K562 (cell line): ENCODE data around the gene DUSP19. TPM values are rescaled to one million over a fixed set of nuclear protein-coding genes. Genes with fewer than 3 reads are reported as not detected.
"Not testable (repeated sequence)": the region's sequence is repeated elsewhere in the genome, so short reads cannot be mapped to it uniquely, and the experiment has no call there.

Source experiments
- ATAC-seq: fragments of 200-7000 bp; cut with Tn5 transposase; 3 replicates; pipeline ENCODE4 v1.9.1; 2020; ENCODE audit warnings: moderate library complexity
- BruUV-seq: library from RNA; stranded (reverse); fragments of 400-500 nt; replicated peaks from 2 replicates; lab custom pipeline; 2021; lab: Mats Ljungman, UMichigan
- CTCF ChIA-PET: fragments of 300-600 bp; formaldehyde crosslinking; extraction: SDS; loops from one replicate; lab custom pipeline; 2021; ENCODE audit warnings: low intra/inter-chr PET ratio; lab: Yijun Ruan, JAX
- POLR2A ChIA-PET: fragments of 300-600, 350-650 bp; sonication (Branson Sonifier 250); formaldehyde crosslinking; extraction: SDS; loops from one replicate; lab custom pipeline; 2021; ENCODE audit warnings: antibody characterized with exemption, inconsistent platforms; lab: Yijun Ruan, JAX
- DNase-seq, 4 experiments: peaks; one replicate each; pipeline versions ENCODE4 v3.0.0 to v3.0.0-alpha.2; 2011 to 2018; ENCODE audit warnings: low spot score in 3 of 4, mixed read lengths in 3 of 4; ENCODE audit errors: extremely low read depth in 1 of 4
- FAIRE-seq: peaks from 2 replicates; lab custom pipeline; 2011; peaks lifted over from hg19 to GRCh38; lab: Jason Lieb, UNC
- H2AFZ ChIP-seq: 2 replicates; pipeline ENCODE4 v1.6.0; 2011; ENCODE audit warnings: low read depth, low read length, control low read depth, inconsistent platforms
- H3K27ac ChIP-seq: fragments of 200-600 bp; 3 replicates; pipeline ENCODE4 v1.8.0; 2011; ENCODE audit warnings: low read depth, mild to moderate bottlenecking, control low read depth, inconsistent platforms, low read length, moderate library complexity, mixed read lengths; ENCODE audit errors: extremely low read depth
- H3K27me3 ChIP-seq, 2 experiments: fragments of 300-600 bp in 1 of 2; 2 replicates in 1 of 2; 3 replicates in 1 of 2; pipeline versions ENCODE4 v1.6.0 to v1.8.0; 2011; ENCODE audit warnings: inconsistent platforms in 2 of 2, low read length in 2 of 2, mild to moderate bottlenecking in 1 of 2, mixed read lengths in 1 of 2, moderate library complexity in 1 of 2; ENCODE audit not compliant: control insufficient read depth in 2 of 2, insufficient read depth in 2 of 2
- H3K36me3 ChIP-seq: fragments of 300-600 bp; 3 replicates; pipeline ENCODE4 v1.8.0; 2011; ENCODE audit warnings: mild to moderate bottlenecking, low read length, inconsistent platforms; ENCODE audit not compliant: control insufficient read depth, insufficient read depth
- H3K4me1 ChIP-seq, 2 experiments: fragments of 200-600 bp in 1 of 2; replicated peaks in 1 of 2; 2 replicates in 1 of 2; 3 replicates in 1 of 2; pipeline versions ENCODE4 v1.5.1 to v1.8.0; 2011; ENCODE audit warnings: inconsistent platforms in 2 of 2, low read length in 2 of 2, mild to moderate bottlenecking in 1 of 2, mixed read lengths in 1 of 2, moderate library complexity in 1 of 2; ENCODE audit not compliant: control insufficient read depth in 2 of 2, insufficient read depth in 2 of 2
- H3K4me2 ChIP-seq: 2 replicates; pipeline ENCODE4 v1.6.1; 2011; ENCODE audit warnings: low read length, control low read depth, inconsistent platforms, mixed read lengths; ENCODE audit not compliant: insufficient read depth
- H3K4me3 ChIP-seq: fragments of 200-600 bp; sonication (generic), shearing (Covaris generic); 2 replicates; pipeline ENCODE4 v1.5.1; 2016; ENCODE audit warnings: control low read depth, inconsistent platforms
- H3K79me2 ChIP-seq: fragments of 200-600 bp; 3 replicates; pipeline ENCODE4 v1.8.0; 2011; ENCODE audit warnings: low read length, inconsistent platforms; ENCODE audit not compliant: control insufficient read depth, insufficient read depth
- H3K9ac ChIP-seq, 2 experiments: 2 replicates each; pipeline versions ENCODE4 v1.6.0 to v1.6.1; 2011; ENCODE audit warnings: low read depth in 2 of 2, low read length in 2 of 2, control low read depth in 1 of 2, inconsistent platforms in 1 of 2, mild to moderate bottlenecking in 1 of 2, mixed read lengths in 1 of 2; ENCODE audit not compliant: insufficient read depth in 1 of 2
- H3K9me1 ChIP-seq: one replicate; pipeline ENCODE4 v1.6.0; 2011; ENCODE audit warnings: inconsistent platforms, mild to moderate bottlenecking, low read length, moderate library complexity; ENCODE audit not compliant: control insufficient read depth, insufficient read depth
- H3K9me3 ChIP-seq: replicated peaks from 2 replicates; pipeline ENCODE4 v1.5.1; 2011; ENCODE audit warnings: low read depth, low read length, inconsistent platforms; ENCODE audit not compliant: control insufficient read depth, insufficient read depth
- H4K20me1 ChIP-seq: replicated peaks from 2 replicates; pipeline ENCODE4 v1.6.1; 2011; ENCODE audit warnings: low read length, inconsistent platforms, mixed read lengths; ENCODE audit not compliant: control insufficient read depth, insufficient read depth
- ARNT ChIP-seq, 2 experiments: fragments of 450-650 bp; IDR thresholded peaks; 2 replicates each; pipeline ENCODE4 v1.6.1; 2016; ENCODE audit warnings: mild to moderate bottlenecking in 1 of 2
- CBX3 ChIP-seq, 2 experiments: IDR thresholded peaks; 1 replicate in 1 of 2; 2 replicates in 1 of 2; pipeline ENCODE4 v1.6.1; 2012; ENCODE audit warnings: inconsistent platforms in 2 of 2, low read length in 2 of 2, borderline replicate concordance in 1 of 2, control low read depth in 1 of 2
- CBX5 ChIP-seq: IDR thresholded peaks from 2 replicates; pipeline ENCODE4 v1.6.1; 2014; ENCODE audit warnings: low read depth, borderline replicate concordance
- EWSR1 ChIP-seq: fragments of 450-650 bp; IDR thresholded peaks from 2 replicates; pipeline ENCODE4 v1.6.1; 2018; ENCODE audit warnings: borderline replicate concordance, mild to moderate bottlenecking, low read depth, moderate library complexity; ENCODE audit not compliant: partially characterized antibody
- KHSRP ChIP-seq: fragments of 450-650 bp; IDR thresholded peaks from 2 replicates; pipeline ENCODE4 v1.6.1; 2017
- LARP7 ChIP-seq: fragments of 450-650 bp; IDR thresholded peaks from 2 replicates; pipeline ENCODE4 v1.6.1; 2016
- MBD2 ChIP-seq: sonication (generic); IDR thresholded peaks from 2 replicates; pipeline ENCODE4 v1.6.1; 2016; ENCODE audit warnings: low read depth, borderline replicate concordance
- NCOA2 ChIP-seq, 2 experiments: fragments of 450-650 bp; IDR thresholded peaks; 2 replicates each; pipeline ENCODE4 v1.6.1; 2018; ENCODE audit warnings: mild to moderate bottlenecking in 2 of 2, moderate library complexity in 1 of 2; ENCODE audit not compliant: partially characterized antibody in 2 of 2
- PRPF4 ChIP-seq: fragments of 200-400 bp; formaldehyde crosslinking; IDR thresholded peaks from one replicate; pipeline ENCODE4 v1.6.1; 2017; ENCODE audit warnings: low read length, low read depth, mild to moderate bottlenecking; ENCODE audit not compliant: insufficient read depth, poor library complexity, severe bottlenecking
- RBBP5 ChIP-seq: fragments of 200-600 bp; sonication (generic); IDR thresholded peaks from 2 replicates; pipeline ENCODE4 v1.6.1; 2012; ENCODE audit warnings: borderline replicate concordance, mild to moderate bottlenecking, low read length, control low read depth, inconsistent platforms; ENCODE audit not compliant: insufficient read depth, poor library complexity, severe bottlenecking
- RBM17 ChIP-seq: fragments of 200-400 bp; formaldehyde crosslinking; IDR thresholded peaks from 2 replicates; pipeline ENCODE4 v1.6.1; 2017; ENCODE audit warnings: low read depth, mild to moderate bottlenecking, low read length, borderline replicate concordance
- TRIM28 ChIP-seq: fragments of 450-650 bp; IDR thresholded peaks from 2 replicates; pipeline ENCODE4 v1.6.1; 2017
- ZFPM2 ChIP-seq: fragments of 250-450 bp; sonication (Bioruptor Pico); IDR thresholded peaks from 2 replicates; pipeline ENCODE4 v1.5.1; 2022; ENCODE audit warnings: mild to moderate bottlenecking
- ZKSCAN1 ChIP-seq: fragments of 150-350 bp; IDR thresholded peaks from 2 replicates; pipeline ENCODE4 v1.6.1; 2016; ENCODE audit warnings: low read depth, low read length
- ZNF134 ChIP-seq: fragments of 250-450 bp; sonication (Bioruptor Pico); conservative IDR thresholded peaks from 2 replicates; pipeline ENCODE4 v1.4.0; 2020
- ZNF644 ChIP-seq: fragments of 200-800 bp; sonication (Bioruptor generic); IDR thresholded peaks from 2 replicates; pipeline ENCODE4 v1.6.1; 2016; ENCODE audit warnings: low read depth, missing genetic modification characterization, missing compliant biosample characterization
- WGBS: fragments of 100-300 bp; shearing (Covaris generic); methylation state at CpG from one replicate; pipeline ENCODE4 v1.1.6; 2016; ENCODE audit warnings: low coverage, mixed read lengths; ENCODE audit not compliant: insufficient coverage; ENCODE audit errors: missing lambda C conversion rate; 5-methylcytosine and 5-hydroxymethylcytosine counted together
- in situ Hi-C: fragments of 300-500 bp; cut with MboI; formaldehyde crosslinking; loops from 4 replicates; pipeline ENCODE4 v1.15.0; 2018; ENCODE audit warnings: inconsistent platforms, mixed read lengths
- intact Hi-C: fragments of 100-400 bp; cut with micrococcal nuclease; formaldehyde crosslinking; loops from 2 replicates; pipeline ENCODE4 v1.14.2; 2022
- polyA plus RNA-seq, 8 experiments: library from polyadenylated mRNA; depleted of rRNA in 4 of 8; stranded (reverse) in 5 of 8; unstranded in 3 of 8; fragments of >200 nt; fragmentation: Nextera tagmentation in 2 of 8; fragmentation: Illumina TruSeq in 1 of 8; extraction: Ambion mirVana in 2 of 8; extraction: Trizol in 1 of 8; gene quantifications; 2 replicates each; pipeline versions ENCODE4 v1.2.1 to v1.2.3, GENCODE V29; 2011 to 2014; ENCODE audit warnings: inconsistent platforms in 1 of 8, missing spikeins in 1 of 8
- total RNA-seq, 7 experiments: library from RNA; depleted of rRNA in 6 of 7; stranded (reverse); fragments of >200 nt in 6 of 7; fragmentation: Illumina TruSeq in 2 of 7; extraction: Trizol in 2 of 7; gene quantifications; 2 replicates each; pipeline versions ENCODE4 v1.2.1 to v1.2.3, GENCODE V29; 2011 to 2021; ENCODE audit warnings: low replicate concordance in 1 of 7
- TF ChIP-seq, protein P1 (sequence below): sonication (generic); formaldehyde crosslinking; IDR thresholded peaks from 2 replicates; pipeline ENCODE4 v1.8.0; 2023; ENCODE audit warnings: mild to moderate bottlenecking, missing genetic modification reagents

DUSP19 gene
- total and polyA plus RNA-seq, 9 of the 15 experiments (the other 6 are each of a cell fraction or from before 2014, with no cell fraction given) = 1.6 to 6.3 (median 3.1) TPM

DNA sequence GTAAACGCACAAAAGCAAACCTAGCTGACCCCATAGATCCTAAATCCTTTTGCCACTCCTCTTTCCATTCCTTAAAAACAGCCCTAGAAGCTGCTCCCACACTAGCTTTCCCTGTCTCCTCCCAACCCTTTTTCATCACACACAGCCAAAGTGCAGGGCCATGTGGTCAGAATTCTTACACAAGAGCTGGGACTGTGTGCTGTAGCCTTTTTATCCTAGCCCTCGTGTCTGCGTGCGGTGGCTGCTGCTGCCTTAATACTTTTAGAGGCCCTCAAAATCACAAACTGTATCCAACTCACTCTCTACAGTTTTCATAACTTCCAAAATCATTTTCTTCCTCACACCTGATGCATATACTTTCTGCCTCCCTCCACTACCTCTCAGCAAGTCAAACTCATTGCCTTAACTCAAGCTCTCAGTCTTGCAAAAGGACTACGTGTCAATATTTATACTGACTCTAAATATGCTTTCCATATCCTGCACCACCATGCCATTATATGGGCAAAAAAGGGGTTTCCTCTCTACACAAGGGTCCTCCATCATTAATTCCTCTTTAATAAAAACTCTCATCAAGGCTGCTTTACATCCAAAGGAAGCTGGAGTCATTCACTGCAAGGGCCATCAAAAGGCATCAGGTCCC, 30.9 kb upstream of the DUSP19 start:
- 41% methylated on average over 5 of the region's 5 CpGs for whole genome bisulfite sequencing
- BruUV-seq, DNase-seq, H3K4me3 ChIP-seq, H3K27me3 ChIP-seq, H3K27ac ChIP-seq, H4K20me1 ChIP-seq, H3K79me2 ChIP-seq, H3K4me1 ChIP-seq, H3K9me1 ChIP-seq, CTCF ChIA-PET, H3K9ac ChIP-seq, H3K9me3 ChIP-seq, H3K36me3 ChIP-seq, FAIRE-seq, intact Hi-C loops, H2AFZ ChIP-seq, in situ Hi-C loops, POLR2A ChIA-PET, H3K4me2 ChIP-seq, ATAC-seq: not testable (repeated sequence)
- TF ChIP-seq CBX5 (peak; percentile 92), TRIM28 (peak; percentile 75), CBX3 (IDR thresholded peaks at IDR 0.05; ENCODE audit: borderline replicate concordance in 1 of 2, low read length in 2 of 2) (peak in 1 of 2 experiments; percentile 89; a peak in 2 of 3 replicates)

DNA sequence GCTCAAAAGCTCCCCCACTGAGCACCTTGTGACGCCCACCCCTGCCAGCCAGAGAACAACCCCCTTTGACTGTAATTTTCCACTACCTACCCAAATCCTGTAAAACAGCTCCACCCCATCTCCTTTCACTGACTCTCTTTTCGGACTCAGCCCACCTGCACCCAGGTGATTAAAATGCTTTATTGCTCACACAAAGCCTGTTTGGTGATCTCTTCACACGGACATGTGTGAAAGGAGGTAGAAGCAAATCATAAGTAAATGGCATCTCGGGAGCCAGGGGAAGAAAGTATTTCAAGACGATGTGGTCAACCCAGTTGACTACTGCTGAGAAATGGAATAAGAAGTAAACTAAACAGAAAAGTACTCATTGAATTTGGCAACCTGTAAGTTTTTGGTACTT, 29.1 kb upstream of the DUSP19 start:
- CTCF ChIA-PET = no interaction called here
- intact Hi-C loops = no loop called here
- ATAC-seq = no peak

More for the DNA sequence above, 29.1 kb upstream of the DUSP19 start:
- Histone ChIP-seq H3K79me2 (no peaks in the 10 kb centered on the region), H2AFZ (no peak overlapping the region), H3K4me3 (no peak overlapping the region), H4K20me1 (no peaks in the 10 kb centered on the region), H3K9ac (no peak overlapping the region), H3K9me3 (0 out of 2 replicates have a peak, but pooled peaks cover 2% of the 10 kb centered on the region), H3K4me2 (no peak overlapping the region), H3K9me1 (no peaks in the 10 kb centered on the region), H3K36me3 (no peaks in the 10 kb centered on the region)
- 13% methylated on average over 5 of the region's 5 CpGs for WGBS
- in situ Hi-C loops = no loop called here
- TF ChIP-seq RBM17 (no peak), ZKSCAN1 (no peak), ZNF644 (no peak), ZFPM2 (CRISPR knock-in tag) (no peak), ZNF134 (CRISPR knock-in tag) (no peak), ARNT (IDR thresholded peaks at IDR 0.05) (no peak), LARP7 (no peak), MBD2 (no peak), PRPF4 (no peak), EWSR1 (no peak), RBBP5 (no peak), NCOA2 (IDR thresholded peaks at IDR 0.05; ENCODE audit: partially characterized antibody in 2 of 2) (no peak), KHSRP (no peak)
- TF ChIP-seq, protein P1, sequence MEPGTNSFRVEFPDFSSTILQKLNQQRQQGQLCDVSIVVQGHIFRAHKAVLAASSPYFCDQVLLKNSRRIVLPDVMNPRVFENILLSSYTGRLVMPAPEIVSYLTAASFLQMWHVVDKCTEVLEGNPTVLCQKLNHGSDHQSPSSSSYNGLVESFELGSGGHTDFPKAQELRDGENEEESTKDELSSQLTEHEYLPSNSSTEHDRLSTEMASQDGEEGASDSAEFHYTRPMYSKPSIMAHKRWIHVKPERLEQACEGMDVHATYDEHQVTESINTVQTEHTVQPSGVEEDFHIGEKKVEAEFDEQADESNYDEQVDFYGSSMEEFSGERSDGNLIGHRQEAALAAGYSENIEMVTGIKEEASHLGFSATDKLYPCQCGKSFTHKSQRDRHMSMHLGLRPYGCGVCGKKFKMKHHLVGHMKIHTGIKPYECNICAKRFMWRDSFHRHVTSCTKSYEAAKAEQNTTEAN (CRISPR knock-in tag) = no peak
- TF ChIP-seq, all 486 proteins: peak for 0
- FAIRE-seq = no peak
- Histone ChIP-seq H3K27me3 (no peaks in the 10 kb centered on the region), H3K4me1 (no peaks in the 10 kb centered on the region), H3K27ac (no peak overlapping the region)
- no TSS peak for BruUV-seq
- POLR2A ChIA-PET = interaction anchor here (0.7 kb wide), 1 partner anchor 18 kb away, joined by 3 read pairs; no protein-coding TSS in a partner anchor
- no peak for DNase-seq
